Measurements from ENCODE around the gene OSBPL5. TPM values are rescaled to one million over a fixed set of nuclear protein-coding genes. Genes with fewer than 3 reads are reported as not detected.
A peak's percentile ranks its signal among the peaks of the same experiment; 100 is the strongest.

Gene OSBPL5
- total and polyA plus RNA-seq, 3 experiments from 2014 or later, result 2.6 to 8.5 (median 2.7) TPM

DNA sequence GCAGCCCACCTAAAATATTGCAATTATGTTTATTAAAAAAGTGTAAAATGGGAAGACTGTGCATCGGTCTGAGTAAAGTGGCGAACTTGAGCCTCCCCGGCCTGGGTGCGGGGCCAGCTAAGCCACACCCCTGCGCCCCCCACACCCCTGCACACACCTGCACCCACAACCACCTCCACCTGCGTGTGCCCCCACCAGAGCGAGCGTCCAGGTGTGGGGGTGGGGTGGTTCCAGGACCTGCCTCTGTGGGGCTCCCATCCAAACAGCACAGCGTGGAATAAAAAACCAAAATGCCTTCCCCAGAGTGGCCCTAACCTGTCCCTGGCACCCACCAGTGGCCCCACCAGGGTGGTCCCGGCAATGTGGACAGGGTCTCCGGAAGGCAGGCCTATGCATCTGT, 77.7 kb downstream of the OSBPL5 start:
- H3K36me3 ChIP-seq (ENCODE audit: insufficient read depth, low read length), result no peaks in the 10 kb centered on the region
- Mint-ChIP-seq H3K27me3 (peaks cover 7 to 8% of the 10 kb centered on the region in 2 donors), H3K9me3 (no peaks in the 10 kb centered on the region), H3K27ac (no peak overlapping the region), H3K36me3 (no peaks in the 10 kb centered on the region), H3K4me3 (no peak overlapping the region), H3K4me1 (peaks cover 0 to 3% (median 2%) of the 10 kb centered on the region in 3 donors)
- no peak overlapping the region for H3K4me3 ChIP-seq (ENCODE audit: low read length)
- POLR2A ChIA-PET, result no interaction called here
- H3K9me3 ChIP-seq (ENCODE audit: low read length), result no peaks in the 10 kb centered on the region
- no peaks in the 10 kb centered on the region for H3K4me1 ChIP-seq (ENCODE audit: insufficient read depth, low read length)
- H3K27ac ChIP-seq (ENCODE audit: low read depth, low read length), result no peak overlapping the region
- CTCF ChIA-PET, result no interaction called here
- no peaks in the 10 kb centered on the region for H3K27me3 ChIP-seq (ENCODE audit: insufficient read depth, low read length, poor library complexity, severe bottlenecking)
- no peak for DNase-seq

DNA sequence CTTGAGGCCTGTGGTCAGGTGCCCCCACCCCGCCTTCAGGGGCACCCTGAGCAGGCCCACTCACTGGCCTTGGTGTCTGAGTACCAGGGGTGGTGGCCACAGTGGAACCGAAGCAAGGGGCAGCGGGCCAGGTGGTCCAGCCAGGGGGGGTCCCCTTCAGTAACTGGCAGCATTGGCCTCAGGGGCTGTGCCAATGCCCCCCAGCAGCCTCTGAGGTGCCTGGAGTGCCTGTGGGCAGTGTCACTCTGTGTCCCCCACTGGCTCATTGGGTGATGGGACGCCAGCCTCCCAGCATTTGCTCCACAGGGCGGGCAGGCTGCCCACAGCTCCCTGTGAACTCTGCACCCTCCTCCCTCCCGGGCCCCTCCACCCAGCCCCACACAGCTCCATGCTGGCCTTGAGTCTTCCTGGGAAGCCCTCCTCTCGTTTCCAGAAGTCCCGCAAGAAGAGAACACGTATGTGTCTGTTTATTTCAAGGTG, 78.4 kb downstream of the OSBPL5 start:
- no peak overlapping the region for H3K27ac ChIP-seq (ENCODE audit: low read depth, low read length)
- H3K27me3 ChIP-seq (ENCODE audit: insufficient read depth, low read length, poor library complexity, severe bottlenecking), result no peaks in the 10 kb centered on the region
- CTCF ChIA-PET, result no interaction called here
- peaks cover 4 to 5% of the 10 kb centered on the region in 2 donors for H3K27me3 Mint-ChIP-seq
- POLR2A ChIA-PET, result no interaction called here
- H3K4me1 ChIP-seq (ENCODE audit: insufficient read depth, low read length), result no peaks in the 10 kb centered on the region
- H3K4me3 Mint-ChIP-seq, result no peak overlapping the region
- DNase-seq, result no peak
- no peaks in the 10 kb centered on the region for H3K36me3 ChIP-seq (ENCODE audit: insufficient read depth, low read length)
- H3K36me3 Mint-ChIP-seq, result no peaks in the 10 kb centered on the region
- H3K4me3 ChIP-seq (ENCODE audit: low read length), result no peak overlapping the region
- H3K27ac Mint-ChIP-seq, result no peak overlapping the region
- no peaks in the 10 kb centered on the region for H3K9me3 ChIP-seq (ENCODE audit: low read length)
- no peaks in the 10 kb centered on the region for H3K4me1 Mint-ChIP-seq
- H3K9me3 Mint-ChIP-seq, result no peaks in the 10 kb centered on the region

DNA sequence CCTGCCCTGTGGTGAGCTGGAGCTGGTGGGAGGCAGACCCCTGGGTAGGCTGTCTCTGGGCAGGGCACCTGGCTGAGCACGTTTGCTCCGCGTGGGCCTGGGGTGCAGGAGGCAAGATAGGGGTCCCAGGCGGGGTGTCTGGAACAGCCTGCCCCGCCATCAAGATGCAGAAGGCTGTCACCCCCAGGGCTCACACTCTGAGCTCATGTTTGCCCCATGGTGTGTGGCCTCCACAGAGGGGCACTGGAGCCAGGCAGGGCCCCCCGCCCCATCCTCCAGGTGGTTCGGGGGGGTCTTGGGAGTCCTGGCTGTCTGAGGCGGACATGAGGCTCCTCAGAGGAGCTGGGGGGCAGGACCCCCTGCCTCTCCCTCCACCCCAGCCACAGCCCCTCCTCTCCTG, 79.0 kb downstream of the OSBPL5 start:
- Mint-ChIP-seq H3K9me3 (no peaks in the 10 kb centered on the region), H3K4me1 (no peaks in the 10 kb centered on the region), H3K4me3 (no peak overlapping the region), H3K27me3 (peaks cover 4 to 5% of the 10 kb centered on the region in 2 donors), H3K27ac (no peak overlapping the region), H3K36me3 (no peaks in the 10 kb centered on the region)
- Histone ChIP-seq H3K4me1 (ENCODE audit: insufficient read depth, low read length) (no peaks in the 10 kb centered on the region), H3K27me3 (ENCODE audit: insufficient read depth, low read length, poor library complexity, severe bottlenecking) (no peaks in the 10 kb centered on the region), H3K36me3 (ENCODE audit: insufficient read depth, low read length) (no peaks in the 10 kb centered on the region), H3K9me3 (ENCODE audit: low read length) (no peaks in the 10 kb centered on the region), H3K27ac (ENCODE audit: low read depth, low read length) (no peak overlapping the region), H3K4me3 (ENCODE audit: low read length) (no peak overlapping the region)
- CTCF ChIA-PET, result interaction anchor here (1.1 kb wide), 2 partner anchors 49 to 193 kb away, joined by 3 read pairs; no protein-coding TSS in a partner anchor
- DNase-seq, result no peak
- POLR2A ChIA-PET, result no interaction called here

DNA sequence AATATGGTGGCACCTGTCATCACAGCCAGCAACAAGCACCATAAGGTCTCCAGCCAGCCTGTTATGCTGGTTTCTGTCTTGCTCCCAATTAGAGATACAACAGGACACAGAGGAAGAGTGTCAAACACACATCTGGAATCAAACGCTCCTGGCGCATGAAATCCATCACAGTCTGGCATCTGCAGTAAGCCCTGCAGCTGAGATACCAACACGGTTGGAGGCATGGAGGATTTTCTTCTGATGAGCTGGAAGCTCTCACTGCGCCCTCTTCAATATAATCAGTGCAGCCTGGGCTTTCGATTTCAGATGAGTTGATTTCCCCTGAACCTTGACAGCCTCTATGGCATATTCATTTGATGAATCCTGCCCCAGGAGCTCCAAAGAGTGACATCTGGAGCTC, 80.1 kb downstream of the OSBPL5 start:
- Histone ChIP-seq H3K4me3 (ENCODE audit: low read length) (no peak overlapping the region), H3K27me3 (ENCODE audit: insufficient read depth, low read length, poor library complexity, severe bottlenecking) (no peaks in the 10 kb centered on the region), H3K27ac (ENCODE audit: low read depth, low read length) (no peak overlapping the region), H3K4me1 (ENCODE audit: insufficient read depth, low read length) (no peaks in the 10 kb centered on the region), H3K9me3 (ENCODE audit: low read length) (no peaks in the 10 kb centered on the region), H3K36me3 (ENCODE audit: insufficient read depth, low read length) (no peaks in the 10 kb centered on the region)
- Mint-ChIP-seq H3K4me1 (no peaks in the 10 kb centered on the region), H3K27me3 (peaks cover 2 to 5% of the 10 kb centered on the region in 2 donors), H3K27ac (no peak overlapping the region), H3K4me3 (no peak overlapping the region), H3K36me3 (no peaks in the 10 kb centered on the region), H3K9me3 (no peaks in the 10 kb centered on the region)
- no peak for DNase-seq
- ChIA-PET POLR2A (no interaction called here), CTCF (interaction anchor here (1.1 to 1.6 kb wide), 3 partner anchors 48 to 552 kb away, joined by 3 to 9 read pairs (median 3); no protein-coding TSS in a partner anchor)

DNA sequence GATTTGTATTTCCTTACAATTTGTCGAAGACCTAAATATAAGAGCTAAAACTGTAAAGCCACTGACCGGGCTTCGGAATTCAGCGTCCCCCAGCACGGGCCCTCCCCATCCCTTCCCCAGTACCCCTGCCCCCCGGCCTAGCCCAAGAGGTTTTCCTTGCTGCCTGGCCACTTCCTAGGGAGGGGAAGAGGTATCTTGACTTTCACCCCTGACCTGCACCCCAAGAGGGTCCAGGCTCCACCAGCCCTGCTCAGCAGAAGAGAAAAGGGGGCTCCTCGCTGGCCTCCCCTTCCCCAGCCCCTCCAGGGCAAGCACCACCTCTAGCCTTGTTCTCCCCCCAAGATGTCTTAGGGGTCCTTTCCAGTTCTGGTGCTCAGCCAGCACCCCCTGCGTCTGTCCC, 81.8 kb downstream of the OSBPL5 start:
- no peak for DNase-seq
- H3K27me3 Mint-ChIP-seq, result peaks cover 2 to 5% of the 10 kb centered on the region in 2 donors
- ChIA-PET POLR2A (no interaction called here), CTCF (no interaction called here)
- H3K4me1 Mint-ChIP-seq, result no peaks in the 10 kb centered on the region
- Histone ChIP-seq H3K4me3 (ENCODE audit: low read length) (no peak overlapping the region), H3K36me3 (ENCODE audit: insufficient read depth, low read length) (no peaks in the 10 kb centered on the region), H3K9me3 (ENCODE audit: low read length) (no peaks in the 10 kb centered on the region), H3K4me1 (ENCODE audit: insufficient read depth, low read length) (no peaks in the 10 kb centered on the region), H3K27ac (ENCODE audit: low read depth, low read length) (no peak overlapping the region), H3K27me3 (ENCODE audit: insufficient read depth, low read length, poor library complexity, severe bottlenecking) (no peaks in the 10 kb centered on the region)
- H3K36me3 Mint-ChIP-seq, result no peaks in the 10 kb centered on the region
- no peak overlapping the region for H3K27ac Mint-ChIP-seq
- no peaks in the 10 kb centered on the region for H3K9me3 Mint-ChIP-seq
- no peak overlapping the region for H3K4me3 Mint-ChIP-seq

DNA sequence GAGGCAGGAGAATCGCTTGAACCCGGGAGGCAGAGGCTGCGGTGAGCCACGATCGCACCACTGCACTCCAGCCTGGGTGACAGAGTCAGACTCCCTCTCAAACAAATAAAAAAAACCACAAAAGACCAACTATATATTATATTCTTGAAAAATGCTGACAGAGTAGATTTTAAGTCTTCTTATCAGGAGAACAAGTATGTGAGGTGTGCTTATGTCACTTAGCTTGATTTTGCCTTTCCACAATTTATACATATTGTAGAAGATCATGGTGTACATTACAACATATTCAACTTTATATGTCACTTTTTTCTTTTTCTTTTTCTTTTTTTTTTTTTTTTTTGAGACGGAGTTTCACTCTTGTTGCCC, 83.7 kb downstream of the OSBPL5 start:
- H3K4me1 ChIP-seq (ENCODE audit: insufficient read depth, low read length), result no peaks in the 10 kb centered on the region
- H3K9me3 ChIP-seq (ENCODE audit: low read length), result no peaks in the 10 kb centered on the region
- no peaks in the 10 kb centered on the region for H3K36me3 Mint-ChIP-seq
- no peaks in the 10 kb centered on the region for H3K9me3 Mint-ChIP-seq
- no peak overlapping the region for H3K27ac ChIP-seq (ENCODE audit: low read depth, low read length)
- CTCF ChIA-PET, result interaction anchor here (1.4 kb wide), 1 partner anchor 11 kb away, joined by 3 read pairs; no protein-coding TSS in a partner anchor
- H3K27ac Mint-ChIP-seq, result no peak overlapping the region
- no peaks in the 10 kb centered on the region for H3K36me3 ChIP-seq (ENCODE audit: insufficient read depth, low read length)
- POLR2A ChIA-PET, result no interaction called here
- no peaks in the 10 kb centered on the region for H3K4me1 Mint-ChIP-seq
- peaks cover 4 to 8% of the 10 kb centered on the region in 2 donors for H3K27me3 Mint-ChIP-seq
- no peak for DNase-seq
- H3K27me3 ChIP-seq (ENCODE audit: insufficient read depth, low read length, poor library complexity, severe bottlenecking), result no peaks in the 10 kb centered on the region
- no peak overlapping the region for H3K4me3 Mint-ChIP-seq
- no peak overlapping the region for H3K4me3 ChIP-seq (ENCODE audit: low read length)

DNA sequence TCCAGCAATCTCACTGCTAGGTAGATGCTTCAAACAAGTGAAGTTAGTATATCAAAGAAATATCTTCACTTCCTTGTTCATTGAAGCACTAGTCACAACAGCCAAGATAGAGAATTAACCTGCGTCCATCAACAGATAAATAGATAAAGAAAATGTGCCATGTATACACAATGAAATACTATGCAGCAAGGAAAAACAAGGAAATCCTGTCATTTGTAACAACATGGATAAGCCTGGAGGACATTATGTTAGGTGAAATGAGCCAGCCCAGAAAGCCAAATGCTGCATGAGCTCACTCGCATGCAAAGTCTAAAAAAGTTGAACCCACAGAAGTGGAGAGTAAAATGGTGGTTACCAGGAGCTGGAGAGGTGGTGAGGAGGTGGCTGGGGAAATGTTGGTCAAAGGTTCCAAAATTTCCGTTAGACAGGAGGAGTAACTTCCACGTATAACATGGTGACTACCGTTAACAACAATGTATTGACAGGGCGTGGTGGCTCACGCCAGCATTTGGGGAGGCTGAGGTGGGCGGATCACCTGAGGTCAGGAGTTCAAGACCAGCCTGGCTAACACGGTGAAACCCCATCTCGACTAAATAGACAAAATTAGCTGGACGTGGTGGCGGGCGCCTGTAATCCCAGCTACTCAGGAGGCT, 84.3 kb downstream of the OSBPL5 start:
- Mint-ChIP-seq H3K4me1 (no peaks in the 10 kb centered on the region), H3K27me3 (peaks cover 4 to 7% of the 10 kb centered on the region in 2 donors), H3K4me3 (no peak overlapping the region), H3K27ac (peak overlapping the region in 1 of 8 donors; percentile 54), H3K9me3 (no peaks in the 10 kb centered on the region), H3K36me3 (no peaks in the 10 kb centered on the region)
- H3K27ac ChIP-seq (ENCODE audit: low read depth, low read length), result no peak overlapping the region
- H3K4me3 ChIP-seq (ENCODE audit: low read length), result no peak overlapping the region
- H3K4me1 ChIP-seq (ENCODE audit: insufficient read depth, low read length), result no peaks in the 10 kb centered on the region
- no peak for DNase-seq
- no peaks in the 10 kb centered on the region for H3K36me3 ChIP-seq (ENCODE audit: insufficient read depth, low read length)
- H3K9me3 ChIP-seq (ENCODE audit: low read length), result no peaks in the 10 kb centered on the region
- POLR2A ChIA-PET, result no interaction called here
- CTCF ChIA-PET, result interaction anchor here (1.4 kb wide), 1 partner anchor 11 kb away, joined by 3 read pairs; no protein-coding TSS in a partner anchor
- no peaks in the 10 kb centered on the region for H3K27me3 ChIP-seq (ENCODE audit: insufficient read depth, low read length, poor library complexity, severe bottlenecking)

DNA sequence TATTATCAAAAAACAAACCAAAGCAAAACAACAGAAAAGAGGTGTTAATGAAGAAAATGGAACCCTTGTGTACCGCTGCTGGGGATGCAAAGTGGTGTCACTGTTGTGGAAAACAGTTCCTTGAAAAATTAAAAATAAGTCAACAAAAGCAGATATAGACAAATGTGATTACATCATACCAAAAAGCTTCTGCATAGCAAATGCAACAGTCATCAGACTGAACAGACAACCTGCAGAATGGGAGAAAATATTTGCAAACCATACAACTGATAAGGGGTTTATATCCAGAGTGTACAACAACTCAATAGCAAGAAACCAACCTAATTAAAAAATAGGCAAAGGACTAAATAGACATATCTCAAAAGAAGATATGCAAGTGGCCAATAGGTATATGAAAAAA, 85.0 kb downstream of the OSBPL5 start:
- Mint-ChIP-seq H3K36me3 (no peaks in the 10 kb centered on the region), H3K4me3 (no peak overlapping the region), H3K27me3 (peaks cover 3 to 4% of the 10 kb centered on the region in 2 donors), H3K27ac (no peak overlapping the region), H3K9me3 (no peaks in the 10 kb centered on the region), H3K4me1 (no peaks in the 10 kb centered on the region)
- Histone ChIP-seq H3K36me3 (ENCODE audit: insufficient read depth, low read length) (no peaks in the 10 kb centered on the region), H3K4me1 (ENCODE audit: insufficient read depth, low read length) (no peaks in the 10 kb centered on the region), H3K4me3 (ENCODE audit: low read length) (no peak overlapping the region), H3K9me3 (ENCODE audit: low read length) (no peaks in the 10 kb centered on the region), H3K27ac (ENCODE audit: low read depth, low read length) (no peak overlapping the region), H3K27me3 (ENCODE audit: insufficient read depth, low read length, poor library complexity, severe bottlenecking) (no peaks in the 10 kb centered on the region)
- ChIA-PET POLR2A (no interaction called here), CTCF (no interaction called here)
- no peak for DNase-seq

Data from CD8-positive, alpha-beta memory T cell (primary cell).